Tibial artery (tissue), 4 donors: ENCODE data around the gene PRM2.

ENCODE experiments used
- DNase-seq, 2 donors: peaks; one replicate each; pipeline ENCODE4 v3.0.0-alpha.2; 2019
- H3K27ac ChIP-seq, 2 donors: fragments of 200-600 bp; sonication (generic) in 1 of 2; 1 replicate in 1 of 2; 2 replicates in 1 of 2; pipeline ENCODE4 v1.5.1; 2018 to 2019; ENCODE audit warnings: mild to moderate bottlenecking in 1 of 2
- H3K27me3 ChIP-seq, 2 donors: fragments of 200-600 bp; sonication (generic) in 1 of 2; one replicate each; pipeline versions ENCODE4 v1.5.1 to v1.6.0; 2016 to 2019
- H3K36me3 ChIP-seq, 3 donors: fragments of 200-600 bp; sonication (generic) in 2 of 3; one replicate each; pipeline ENCODE4 v1.5.1; 2016 to 2019; ENCODE audit warnings: mild to moderate bottlenecking in 2 of 3
- H3K4me1 ChIP-seq, 4 donors: fragments of 200-600 bp; sonication (generic) in 2 of 4; 1 replicate in 3 of 4; 2 replicates in 1 of 4; pipeline ENCODE4 v1.5.1; 2016 to 2019
- H3K4me3 ChIP-seq, 2 donors: fragments of 200-600 bp; sonication (generic) in 1 of 2; 1 replicate in 1 of 2; 2 replicates in 1 of 2; pipeline ENCODE4 v1.5.1; 2018 to 2019; ENCODE audit warnings: mild to moderate bottlenecking in 2 of 2
- H3K9me3 ChIP-seq, 3 donors: fragments of 200-600 bp; sonication (generic) in 1 of 3; one replicate each; pipeline ENCODE4 v1.5.1; 2016 to 2019
- CTCF ChIP-seq, 2 experiments: fragments of 200-600 bp in 1 of 2; fragments of 450-650 bp in 1 of 2; IDR thresholded peaks; one replicate each; pipeline ENCODE4 v1.5.1; 2017 to 2019; ENCODE audit warnings: antibody characterized with exemption in 2 of 2, mild to moderate bottlenecking in 1 of 2, moderate library complexity in 1 of 2
- intact Hi-C: fragments of 100-400 bp; cut with DNase I; formaldehyde crosslinking; loops from one replicate; pipeline ENCODE4 v1.15.0; 2023; ENCODE audit warnings: low total_unique reads

The PRM2 gene

GRCh38 chr16:11253995-11254912 is 22.0 kb downstream of the PRM2 start:
- Histone ChIP-seq H3K36me3 (no peaks in the 10 kb centered on the region), H3K27ac (peak overlapping the region; percentile 93 to 96), H3K4me3 (peak overlapping the region; percentile 73 to 81), H3K9me3 (no peaks in the 10 kb centered on the region), H3K27me3 (no peaks in the 10 kb centered on the region), H3K4me1 (peaks cover 0 to 45% (median 33%) of the 10 kb centered on the region in 4 donors)
- no peak for DNase-seq
- TF ChIP-seq CTCF (IDR thresholded peaks at IDR 0.05): no peak
- intact Hi-C loops: no loop called here

DNA sequence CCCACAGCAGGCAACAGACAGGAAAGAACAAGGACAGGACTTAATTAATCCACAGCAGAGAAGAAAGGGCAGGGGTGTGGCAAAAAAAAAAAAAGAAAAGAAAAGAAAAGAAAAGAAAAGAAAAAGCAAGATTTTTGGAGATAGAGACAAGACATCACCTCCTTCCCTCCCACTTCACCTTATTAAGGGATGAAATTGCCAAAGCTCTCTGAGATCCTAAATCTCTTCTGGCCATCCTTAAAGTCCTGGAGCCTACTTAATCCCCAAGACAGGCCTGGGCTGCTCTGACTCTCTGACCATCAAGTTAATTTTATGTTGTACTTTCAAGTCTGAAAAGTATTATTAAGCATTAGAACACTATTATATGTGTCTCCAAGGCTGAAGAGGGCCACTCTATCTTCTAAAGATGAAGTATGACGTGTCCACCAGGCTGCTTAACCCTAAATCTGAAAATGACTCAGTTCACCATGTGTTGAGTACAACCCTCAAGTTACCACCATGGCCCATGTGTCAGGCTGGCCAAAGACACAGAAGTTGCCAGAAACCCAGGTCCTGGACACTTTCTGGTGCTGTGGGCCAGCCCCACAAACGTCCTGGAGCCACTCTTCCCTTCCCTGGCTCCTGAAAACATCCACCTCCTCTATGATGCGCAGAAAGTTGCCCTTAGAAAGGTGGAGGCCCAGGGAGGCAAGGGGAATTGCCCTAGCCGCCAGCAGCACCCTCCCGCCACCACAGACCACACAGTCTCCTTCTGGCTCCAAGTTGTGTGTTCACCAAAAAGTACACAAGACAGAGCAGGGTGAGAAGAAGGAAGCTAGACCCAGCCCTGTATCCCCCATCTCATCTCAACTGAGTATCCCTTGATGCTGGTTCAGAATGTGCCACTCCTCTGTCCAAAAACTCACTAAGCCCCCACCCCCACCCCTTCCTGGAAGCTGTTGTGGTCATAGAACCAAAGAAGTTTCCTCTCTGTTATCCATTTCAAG is 23.0 kb downstream of the PRM2 start:
- intact Hi-C loops: no loop called here
- no peak for DNase-seq
- peaks cover 0 to 35% (median 24%) of the 10 kb centered on the region in 4 donors for H3K4me1 ChIP-seq
- H3K4me3 ChIP-seq: no peak overlapping the region
- no peak overlapping the region for H3K27ac ChIP-seq
- H3K27me3 ChIP-seq: no peaks in the 10 kb centered on the region
- H3K9me3 ChIP-seq: no peaks in the 10 kb centered on the region
- no peaks in the 10 kb centered on the region for H3K36me3 ChIP-seq
- no peak for TF ChIP-seq CTCF (IDR thresholded peaks at IDR 0.05)

DNA sequence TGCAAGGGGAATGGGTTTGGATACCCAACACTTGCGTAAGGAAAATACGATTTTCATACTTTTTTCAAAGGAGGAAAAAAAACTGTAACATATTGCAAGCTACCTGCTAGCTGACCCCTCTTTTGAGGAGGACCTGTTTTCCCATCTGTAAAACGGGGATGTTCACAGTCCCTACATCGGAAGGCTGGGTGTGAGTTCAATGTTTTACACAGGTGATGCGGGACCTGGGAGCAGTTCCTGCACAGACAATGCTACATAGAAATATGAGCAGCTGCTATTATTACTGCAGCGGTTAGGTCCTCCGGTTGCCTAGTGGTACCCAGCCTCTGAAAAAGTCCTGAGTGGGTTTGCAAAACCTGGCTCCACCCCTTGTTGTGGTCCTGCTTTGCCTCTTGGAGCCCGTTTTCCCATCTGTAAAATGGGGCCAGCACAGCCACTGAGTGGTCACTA is 23.8 kb downstream of the PRM2 start:
- TF ChIP-seq CTCF (IDR thresholded peaks at IDR 0.05): no peak
- no peak for DNase-seq
- H3K4me1 ChIP-seq: peaks cover 0 to 34% (median 21%) of the 10 kb centered on the region in 4 donors
- intact Hi-C loops: no loop called here
- H3K27ac ChIP-seq: no peak overlapping the region
- no peak overlapping the region for H3K4me3 ChIP-seq
- no peaks in the 10 kb centered on the region for H3K9me3 ChIP-seq
- H3K36me3 ChIP-seq: no peaks in the 10 kb centered on the region
- H3K27me3 ChIP-seq: no peaks in the 10 kb centered on the region

DNA sequence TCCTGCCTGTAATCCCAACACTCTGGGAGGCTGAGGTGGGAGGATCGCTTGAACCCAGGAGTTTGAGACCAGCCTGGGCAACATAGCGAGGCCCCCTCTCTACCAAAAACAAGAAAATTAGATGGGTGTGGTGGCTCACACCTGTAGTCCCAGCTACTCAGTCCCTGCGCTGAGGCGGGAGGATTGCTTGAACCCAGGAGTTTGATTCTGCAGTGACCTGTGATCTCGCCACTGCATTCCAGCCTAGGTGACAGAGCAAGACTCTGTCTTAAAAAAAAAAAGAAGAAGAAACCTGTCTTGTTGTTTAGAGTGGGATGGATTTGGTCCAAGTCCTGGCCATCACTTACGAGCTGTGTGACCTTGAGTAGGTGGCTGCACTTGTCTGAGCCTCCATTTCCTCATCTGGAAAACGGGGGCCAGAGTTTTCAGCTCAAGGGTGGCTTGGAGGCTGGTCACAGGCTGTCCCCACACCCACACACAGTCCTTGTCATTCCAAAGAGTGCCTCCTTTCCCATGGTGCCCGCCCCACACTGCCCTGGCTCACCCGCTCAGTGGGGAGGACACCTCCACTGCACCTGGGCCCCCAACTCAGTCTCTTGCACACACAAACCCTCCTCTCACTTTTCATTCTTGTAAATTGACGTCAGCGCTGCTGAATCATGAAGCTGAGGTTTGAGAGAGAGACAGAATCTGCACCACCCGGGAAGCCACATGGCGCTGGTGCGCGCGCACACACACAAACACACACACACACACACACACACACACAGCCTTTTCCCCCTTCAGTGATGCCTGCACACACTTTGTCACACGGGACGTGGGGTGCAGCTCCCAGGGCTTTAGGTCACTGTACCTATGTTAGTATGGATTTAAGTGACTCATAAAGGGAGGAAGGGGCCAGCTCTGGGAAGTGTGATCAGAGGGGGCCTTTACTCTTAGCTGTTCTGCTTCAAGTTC is 24.5 kb downstream of the PRM2 start:
- intact Hi-C loops: no loop called here
- Histone ChIP-seq H3K4me1 (peaks cover 0 to 27% (median 14%) of the 10 kb centered on the region in 4 donors), H3K27me3 (no peaks in the 10 kb centered on the region), H3K4me3 (no peak overlapping the region), H3K27ac (no peak overlapping the region), H3K36me3 (no peaks in the 10 kb centered on the region), H3K9me3 (no peaks in the 10 kb centered on the region)
- TF ChIP-seq CTCF (IDR thresholded peaks at IDR 0.05): no peak
- no peak for DNase-seq
